GM18520 (cell line): ENCODE data around the gene VEZT.
"Not testable (repeated sequence)": the region's sequence is repeated elsewhere in the genome, so short reads cannot be mapped to it uniquely, and the experiment has no call there.

Source experiments
- ATAC-seq: cut with Tn5 transposase; IDR thresholded peaks from one replicate; pipeline ENCODE4 v1.9.1; 2021; ENCODE audit not compliant: unreplicated experiment

Gene VEZT

GRCh38 chr12:95217377-95218149, at the start of gene VEZT, which contains the start of gene FGD6:
Gene VEZT (plus strand): TSS chr12:95217807. CDS start chr12:95217851, 44 bp downstream.
Gene FGD6 (minus strand): TSS chr12:95217467. CDS start chr12:95217240, 227 bp downstream.
- peak; percentile 97 for ATAC-seq

GRCh38 chr12:95168746-95169145, 48.9 kb upstream of the VEZT start:
- no peak for ATAC-seq

GRCh38 chr12:95169368-95169767, 48.2 kb upstream of the VEZT start:
- ATAC-seq = no peak

DNA sequence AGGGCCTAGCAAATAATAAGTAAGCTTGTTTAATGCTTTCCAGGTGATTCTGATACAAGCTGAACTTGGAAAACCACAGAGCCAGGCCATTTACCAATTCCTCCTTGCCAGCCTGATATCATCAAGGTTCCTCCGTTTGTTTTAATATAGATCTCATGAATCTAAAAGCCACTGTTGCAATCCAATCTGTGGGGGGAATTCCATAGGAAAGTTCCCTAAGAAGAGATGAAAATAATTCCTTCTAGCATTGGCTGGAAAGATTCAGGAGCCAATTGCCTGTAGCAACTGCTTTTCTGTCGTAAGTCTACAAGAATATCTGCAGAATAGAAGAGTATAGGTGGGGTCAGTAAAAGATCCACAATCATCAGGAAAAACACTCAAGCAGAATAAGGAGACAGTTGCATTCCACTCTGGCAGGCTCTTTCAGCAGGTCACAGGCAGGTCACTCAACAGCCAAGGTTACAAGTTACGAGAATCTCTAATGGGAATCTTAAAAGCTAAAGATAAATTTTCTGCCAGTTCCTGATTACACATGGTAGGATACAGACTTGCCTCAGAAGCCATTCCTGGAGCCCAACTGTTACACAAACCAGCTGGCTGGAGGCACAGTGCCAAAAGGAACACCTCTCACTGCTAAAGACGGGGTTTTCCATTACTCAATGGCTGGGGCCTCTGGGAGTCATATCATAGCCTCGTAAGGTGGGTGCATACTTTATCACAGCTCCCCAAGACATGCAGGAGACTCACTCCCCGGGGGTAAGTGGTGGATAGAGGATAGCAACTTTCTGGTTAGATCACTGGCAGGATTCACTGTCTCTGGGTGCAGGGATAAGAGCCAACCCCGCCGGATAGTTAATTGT, 44.0 kb upstream of the VEZT start:
- no peak for ATAC-seq

DNA sequence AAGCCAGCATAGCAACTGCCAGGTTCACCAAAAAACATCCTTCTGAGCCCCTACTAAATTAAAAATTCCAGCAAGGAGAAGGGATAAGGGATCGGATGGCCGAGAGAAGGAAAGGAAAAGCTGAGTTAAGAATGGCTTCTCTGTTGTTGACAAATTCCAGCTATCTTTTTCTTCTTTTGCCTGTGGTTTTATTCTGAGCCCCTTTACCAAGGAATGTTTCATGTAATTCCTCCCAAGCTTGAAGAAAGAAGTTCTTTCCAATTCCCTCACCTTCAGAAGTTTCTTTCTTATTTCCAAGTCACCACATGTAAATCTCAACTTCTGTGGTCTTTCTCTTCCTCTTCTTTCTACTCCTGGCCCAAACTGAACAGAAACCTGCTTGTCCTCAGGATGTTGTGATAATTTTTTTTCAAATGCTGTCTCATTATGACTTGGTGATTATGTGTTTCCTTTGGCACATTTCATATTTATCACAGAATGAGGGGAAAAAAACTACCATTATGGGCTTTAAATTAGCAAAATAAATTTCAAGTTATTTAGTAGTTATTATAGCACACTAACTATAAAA, 40.3 kb upstream of the VEZT start:
- ATAC-seq = no peak

DNA sequence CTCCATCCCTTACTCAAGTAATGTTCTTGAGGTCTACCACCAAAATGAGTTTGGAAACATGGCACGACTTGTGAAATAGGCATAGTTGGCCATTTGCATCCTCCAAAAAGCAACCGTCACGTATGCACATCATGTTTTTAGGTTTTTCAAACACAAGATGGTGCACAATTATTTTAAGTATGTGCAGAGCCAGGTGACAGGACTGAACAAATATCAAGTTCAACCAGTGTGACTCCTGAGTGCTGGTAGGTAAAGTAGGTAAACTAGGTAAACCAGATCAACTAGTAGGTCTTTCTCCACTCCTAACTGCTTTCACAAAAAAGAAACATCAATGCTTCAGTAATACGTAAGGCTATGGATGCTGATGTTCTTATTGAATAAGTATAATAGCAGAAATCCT, 39.5 kb upstream of the VEZT start:
- no peak for ATAC-seq

DNA sequence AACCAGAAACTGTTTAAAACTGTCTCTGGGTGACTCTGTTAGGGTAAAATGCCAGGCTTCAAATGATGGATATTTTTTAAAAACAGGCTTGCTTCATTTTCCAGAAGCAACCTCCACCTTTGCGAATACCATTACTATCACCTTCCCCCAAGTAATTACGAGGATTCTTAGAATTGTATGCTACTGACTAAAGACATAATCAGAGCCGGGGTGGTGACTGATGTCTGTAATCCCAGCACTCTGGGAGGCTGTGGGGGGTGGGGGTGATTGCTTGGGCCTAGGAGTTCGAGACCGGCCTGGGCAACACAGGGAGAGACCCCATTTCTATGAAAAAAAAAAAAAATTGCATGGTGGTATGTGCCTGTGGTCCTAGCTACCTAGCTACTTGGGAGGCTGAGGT, 38.6 kb upstream of the VEZT start:
- no peak for ATAC-seq

- no peak for ATAC-seq
Measured at GRCh38 chr12:95181103-95181502, 36.5 kb upstream of the VEZT start.

DNA sequence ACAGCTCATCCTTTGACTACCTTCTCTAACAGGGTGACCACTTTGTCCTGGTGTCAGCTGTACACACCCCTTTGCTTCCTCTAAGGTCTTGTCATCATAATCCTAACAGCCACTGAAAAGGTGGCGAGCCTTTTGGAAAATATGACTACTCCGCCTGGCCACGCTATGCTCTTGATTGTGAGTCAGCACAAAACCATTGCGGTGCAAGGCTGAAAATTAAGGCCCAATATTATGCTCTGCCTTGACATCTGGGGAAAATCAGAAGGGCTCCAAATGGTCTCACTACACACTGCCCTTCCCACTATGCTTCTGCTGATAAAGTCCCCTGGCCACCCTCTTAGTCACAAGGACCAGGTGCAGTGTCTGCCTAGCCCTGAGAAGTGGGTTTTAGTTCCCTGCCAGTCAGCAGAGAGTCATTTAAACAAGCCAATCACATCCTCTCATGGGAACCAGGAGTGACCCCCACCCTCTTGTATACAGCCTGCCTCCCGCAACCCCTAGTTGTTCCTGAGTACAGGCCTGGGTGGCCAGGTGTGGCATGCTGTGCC, 34.7 kb upstream of the VEZT start:
- ATAC-seq = peak; percentile 61

DNA sequence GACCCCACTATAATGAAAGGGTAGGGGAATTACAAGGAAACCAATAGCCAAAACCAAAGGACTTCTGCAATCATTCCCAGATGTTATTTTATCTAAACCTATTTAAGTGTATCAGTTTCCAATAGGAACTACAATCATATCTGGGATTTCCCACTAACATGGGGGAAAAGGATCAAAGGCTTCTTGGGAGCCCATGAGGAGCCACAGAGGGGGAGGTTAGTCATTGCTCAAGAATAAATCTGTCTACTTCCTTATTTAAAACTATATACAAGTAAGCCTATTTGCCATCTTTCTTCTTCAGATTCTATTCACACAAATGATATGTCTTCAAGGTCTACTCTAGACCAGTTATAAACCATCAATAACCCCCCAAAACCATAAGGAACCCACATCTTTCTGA, 33.5 kb upstream of the VEZT start:
- ATAC-seq = no peak

GRCh38 chr12:95185072-95185471, 32.5 kb upstream of the VEZT start:
- no peak for ATAC-seq

GRCh38 chr12:95185854-95186253, 31.8 kb upstream of the VEZT start:
- ATAC-seq = no peak

GRCh38 chr12:95187865-95188415, 29.7 kb upstream of the VEZT start:
- ATAC-seq = no peak

DNA sequence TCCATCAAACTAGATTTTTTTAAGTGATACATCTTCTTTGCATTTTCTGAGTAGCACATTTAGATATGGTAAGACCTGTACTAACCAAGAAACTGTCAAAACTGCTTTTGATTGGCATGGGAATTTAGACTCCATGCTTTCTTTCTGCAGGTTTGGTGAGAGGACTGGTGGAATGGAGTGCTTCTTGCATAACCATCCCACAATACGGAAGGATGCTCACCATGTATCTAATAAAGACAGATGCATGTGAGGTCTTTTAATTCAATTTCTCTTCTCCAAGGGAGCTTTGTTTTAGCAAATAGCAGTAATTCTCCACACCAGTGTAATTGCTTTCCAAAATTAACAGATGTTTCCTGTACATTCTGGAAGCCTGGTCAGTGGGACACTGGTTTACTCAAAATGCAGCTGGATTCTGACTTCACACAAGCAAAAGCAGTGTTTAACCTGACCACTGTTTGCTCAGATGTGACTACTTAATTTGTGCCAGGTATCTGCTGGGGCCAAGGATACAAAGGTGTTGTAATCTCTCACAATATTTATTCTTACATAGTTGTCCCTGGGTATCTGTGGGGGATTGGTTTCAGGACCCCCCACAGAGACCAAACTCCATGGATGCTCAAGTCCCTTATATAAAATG, 26.4 kb upstream of the VEZT start:
- ATAC-seq = no peak

- no peak for ATAC-seq
Measured at GRCh38 chr12:95192271-95192670, 25.3 kb upstream of the VEZT start.

DNA sequence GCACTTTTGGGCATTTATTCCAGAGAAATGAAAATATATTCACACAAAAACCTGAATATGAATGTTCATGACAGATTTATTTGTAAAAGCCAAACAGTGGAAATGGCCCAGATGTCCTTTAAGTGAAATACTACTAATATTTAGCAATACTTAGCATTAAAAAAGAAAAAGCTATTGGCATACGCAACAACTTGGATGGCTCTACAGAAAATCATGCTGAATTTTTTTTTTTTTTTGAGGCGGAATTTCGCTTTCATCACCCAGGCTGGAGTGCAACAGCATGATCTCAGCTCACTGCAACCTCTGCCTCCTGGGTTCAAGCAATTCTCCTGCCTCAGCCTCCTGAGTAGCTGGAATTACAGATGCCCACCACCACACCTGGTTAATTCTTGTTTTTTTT, 24.5 kb upstream of the VEZT start:
- no peak for ATAC-seq

- ATAC-seq = no peak
Measured at GRCh38 chr12:95195122-95195521, 22.5 kb upstream of the VEZT start.

- ATAC-seq = not testable (repeated sequence)
Measured at GRCh38 chr12:95196875-95197569, 20.6 kb upstream of the VEZT start.

DNA sequence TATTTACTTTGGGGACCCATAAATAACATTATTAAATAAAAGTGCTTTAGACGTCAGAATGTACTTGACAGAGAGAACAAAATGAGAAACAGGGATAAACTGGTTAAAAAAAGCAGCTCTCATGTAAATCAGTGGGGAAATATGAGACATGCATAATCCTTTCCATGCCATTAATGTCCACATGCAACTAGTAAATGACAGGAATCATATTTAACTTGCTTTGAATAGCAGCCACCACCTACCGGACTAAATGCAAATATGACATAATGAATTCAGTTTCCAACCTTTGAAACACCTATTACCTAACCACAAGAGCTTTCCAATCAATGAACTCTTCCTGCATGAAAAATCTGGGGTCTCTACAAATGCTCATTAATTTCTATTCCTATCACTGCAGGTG, 20.0 kb upstream of the VEZT start:
- ATAC-seq = no peak

DNA sequence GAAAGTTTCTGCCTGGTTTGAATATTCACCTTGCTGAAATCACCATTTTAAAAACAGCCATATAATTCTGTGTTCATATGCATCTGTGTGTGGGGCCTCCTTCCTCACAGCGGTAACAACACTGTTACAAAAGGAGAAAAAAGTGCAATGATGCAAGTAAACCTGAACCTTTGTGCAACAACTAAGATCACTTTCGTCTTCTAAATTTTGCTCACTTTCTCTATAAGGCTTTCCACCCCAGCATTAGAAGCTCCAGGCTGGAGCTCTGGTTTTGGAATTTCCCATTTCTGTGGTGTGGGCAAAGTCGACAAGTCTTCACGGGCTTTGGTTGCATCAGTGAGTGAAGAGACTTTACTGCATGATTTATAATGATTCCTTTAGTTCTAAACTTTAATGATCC, 18.7 kb upstream of the VEZT start:
- ATAC-seq = no peak
